Activated CD8-positive, alpha-beta memory T cell treated with anti-CD3 and anti-CD28 coated beads for 4 hours (primary cell): ENCODE results near the gene TOMM6.

Source experiments
- DNase-seq, 2 donors: peaks; one replicate each; pipeline ENCODE4 v3.0.0-alpha.2; 2020; ENCODE audit warnings: low read depth in 2 of 2

The TOMM6 gene

DNA sequence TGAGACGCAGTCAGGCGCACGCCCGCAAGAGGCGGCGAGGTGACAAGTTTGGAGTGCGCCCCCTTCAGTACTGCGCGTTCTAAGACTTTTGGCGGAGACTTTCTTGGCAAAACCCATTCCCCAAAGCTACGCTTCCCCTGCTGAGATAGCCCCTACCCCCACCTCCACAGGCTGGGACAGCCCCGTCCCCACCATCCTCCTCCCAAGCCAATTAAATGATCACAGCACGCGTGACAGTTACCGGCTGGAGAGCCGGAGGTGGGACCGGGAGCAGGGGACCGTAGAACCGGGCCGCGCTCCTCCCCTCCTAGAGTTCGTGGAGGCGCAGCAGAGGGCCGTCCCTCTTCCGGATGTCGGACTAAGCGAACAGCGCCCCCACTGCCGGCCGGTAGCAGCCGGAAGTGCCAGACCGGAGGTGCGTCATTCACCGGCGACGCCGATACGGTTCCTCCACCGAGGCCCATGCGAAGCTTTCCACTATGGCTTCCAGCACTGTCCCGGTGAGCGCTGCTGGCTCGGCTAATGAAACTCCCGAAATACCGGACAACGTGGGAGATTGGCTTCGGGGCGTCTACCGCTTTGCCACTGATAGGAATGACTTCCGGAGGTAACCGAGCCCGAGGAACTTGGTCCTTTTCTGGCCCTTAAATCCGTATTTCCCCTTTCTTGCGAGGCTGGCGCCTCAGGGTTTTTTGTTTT, at the start of gene TOMM6:
TOMM6 (plus strand) TSS at position 476 of the 699 bp plus-strand sequence; CDS start at position 480, 4 bp downstream.
- DNase-seq: peak; percentile 89

DNA sequence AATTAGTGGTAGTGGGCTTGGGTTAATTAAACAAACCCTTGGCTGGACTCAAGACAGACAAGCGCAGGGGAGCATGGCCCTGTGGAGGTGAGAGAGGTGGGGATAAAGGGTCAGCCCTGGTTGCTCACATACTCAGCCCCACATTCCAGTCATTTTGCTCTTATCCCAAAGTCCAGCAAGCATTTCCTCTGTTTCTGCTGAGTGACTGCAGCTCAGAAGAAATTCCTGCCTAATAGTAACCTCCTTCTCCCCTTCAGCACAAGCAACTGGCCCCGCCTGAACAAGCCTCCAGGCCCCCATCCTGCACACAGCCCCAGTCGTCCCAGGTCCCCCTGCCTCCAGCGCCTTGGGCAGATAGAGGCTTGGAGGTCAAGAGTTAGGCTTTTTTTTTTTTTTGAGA, 48.5 kb upstream of the TOMM6 start:
- DNase-seq: no peak

DNA sequence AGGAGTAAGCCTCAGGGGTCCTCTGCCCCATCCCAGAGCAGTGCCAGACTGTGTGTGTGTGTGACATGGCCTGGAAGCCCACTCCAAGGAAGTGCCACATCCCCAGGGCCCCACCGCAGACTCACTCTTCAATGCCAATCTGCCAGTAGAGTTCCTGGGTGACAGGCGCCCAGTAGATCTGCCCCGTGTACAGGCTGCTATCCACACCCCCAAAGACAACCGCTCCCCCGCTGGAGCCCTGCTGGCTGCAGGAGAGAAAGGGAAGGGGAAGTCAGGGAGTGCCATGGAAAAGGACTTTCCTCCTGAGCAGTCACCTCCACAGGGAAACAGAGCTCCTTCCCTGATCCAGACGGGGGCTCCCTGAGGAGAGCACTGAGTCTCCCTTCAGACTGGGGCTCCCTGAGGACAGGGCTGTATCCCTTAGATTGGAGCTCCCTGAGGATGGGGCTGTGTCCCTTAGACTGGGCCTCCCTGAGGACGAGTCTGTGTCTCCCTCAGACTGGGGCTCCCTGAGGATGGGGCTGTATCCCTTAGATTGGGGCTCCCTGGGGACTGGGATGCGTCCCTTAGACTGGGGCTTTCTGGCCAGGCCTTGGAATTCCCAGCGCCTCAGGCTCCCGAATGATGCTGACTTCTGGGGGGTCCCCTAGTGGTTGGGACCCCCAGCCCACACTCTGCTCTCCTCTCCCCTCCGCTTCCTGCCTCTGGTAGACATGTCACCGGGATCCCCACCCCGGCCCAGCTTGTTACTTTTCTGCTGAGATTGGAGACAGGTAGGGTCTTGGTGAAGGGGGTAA, 46.9 kb upstream of the TOMM6 start:
- DNase-seq: no peak

DNA sequence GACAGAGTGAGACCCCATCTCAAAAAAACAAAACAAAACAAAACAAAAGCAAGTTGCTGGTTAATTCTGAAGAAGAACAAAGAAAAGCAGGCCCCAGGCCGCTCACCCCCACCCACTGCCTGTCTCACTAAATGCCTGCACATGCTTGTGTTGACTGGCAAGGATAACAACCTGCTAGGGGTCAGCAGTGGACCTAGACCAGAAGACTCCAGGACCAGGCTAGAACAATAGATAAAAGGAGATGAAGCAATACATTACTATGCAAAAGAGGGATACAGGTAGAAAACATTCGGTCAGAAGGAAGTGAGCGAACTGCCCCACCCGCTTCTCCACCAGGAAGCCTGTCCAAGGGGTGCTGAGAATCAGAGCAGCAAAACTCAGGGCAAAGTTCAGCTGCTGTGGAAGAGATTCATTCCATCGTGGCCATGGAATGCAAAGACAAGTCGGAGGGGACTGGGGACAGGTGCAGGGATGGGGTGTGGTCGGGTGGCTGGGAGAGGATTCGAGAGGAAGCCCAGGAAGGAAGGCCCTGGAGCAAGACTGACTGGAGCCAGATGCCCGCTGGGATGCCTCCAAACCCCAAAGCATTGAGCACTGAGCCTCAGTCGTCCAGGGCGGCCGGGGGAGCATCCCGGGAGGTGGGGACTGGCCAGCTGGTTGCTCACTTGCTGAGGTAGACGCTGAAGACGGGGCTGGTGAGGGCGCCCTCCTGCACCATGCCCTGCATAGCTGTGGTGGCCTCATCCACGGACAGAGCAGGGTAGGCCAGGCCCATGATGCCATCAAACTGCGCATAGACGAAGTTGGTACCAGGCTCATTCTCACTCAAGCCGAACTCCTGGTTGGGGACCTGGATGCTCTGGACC, 45.6 kb upstream of the TOMM6 start:
- DNase-seq: no peak

DNA sequence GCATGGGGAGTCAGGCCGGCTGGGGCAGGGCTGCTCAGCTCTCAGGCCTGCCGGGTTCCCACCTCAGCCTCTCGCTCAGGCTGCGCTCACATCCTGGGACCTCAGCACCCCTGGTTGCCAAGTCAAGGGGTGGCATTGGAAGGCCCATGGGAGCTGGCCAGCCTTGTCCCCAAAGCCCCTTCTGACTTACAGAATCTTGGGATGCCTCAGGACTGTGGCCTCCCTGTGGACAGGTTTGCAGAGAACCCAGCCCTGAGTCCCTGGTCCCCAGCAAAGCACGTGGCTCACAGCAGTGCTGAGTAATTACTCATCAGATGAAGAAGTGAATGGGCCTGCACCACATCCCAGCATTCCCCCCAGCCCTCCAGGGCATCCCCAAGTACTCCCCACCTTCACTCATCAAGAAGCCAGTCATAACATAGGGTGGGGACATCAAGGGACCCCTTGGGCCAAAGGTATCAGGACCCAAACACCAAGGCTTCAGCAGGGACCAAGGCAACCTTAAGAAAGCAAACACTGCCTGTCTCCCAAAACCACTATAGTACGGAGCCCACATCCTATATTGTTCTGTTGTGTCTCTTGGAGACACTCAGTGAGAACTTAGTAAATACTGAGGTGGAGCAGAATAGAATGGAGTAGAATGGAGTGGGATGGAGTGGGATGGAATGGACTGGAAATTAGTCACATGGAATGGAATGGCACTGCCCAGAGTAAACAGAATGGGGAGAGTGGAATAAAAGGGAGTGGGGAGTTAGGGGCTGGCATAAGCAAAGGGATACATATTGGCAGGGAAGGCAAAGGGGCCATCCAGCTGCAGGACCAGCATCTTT, 43.9 kb upstream of the TOMM6 start:
- DNase-seq: no peak

DNA sequence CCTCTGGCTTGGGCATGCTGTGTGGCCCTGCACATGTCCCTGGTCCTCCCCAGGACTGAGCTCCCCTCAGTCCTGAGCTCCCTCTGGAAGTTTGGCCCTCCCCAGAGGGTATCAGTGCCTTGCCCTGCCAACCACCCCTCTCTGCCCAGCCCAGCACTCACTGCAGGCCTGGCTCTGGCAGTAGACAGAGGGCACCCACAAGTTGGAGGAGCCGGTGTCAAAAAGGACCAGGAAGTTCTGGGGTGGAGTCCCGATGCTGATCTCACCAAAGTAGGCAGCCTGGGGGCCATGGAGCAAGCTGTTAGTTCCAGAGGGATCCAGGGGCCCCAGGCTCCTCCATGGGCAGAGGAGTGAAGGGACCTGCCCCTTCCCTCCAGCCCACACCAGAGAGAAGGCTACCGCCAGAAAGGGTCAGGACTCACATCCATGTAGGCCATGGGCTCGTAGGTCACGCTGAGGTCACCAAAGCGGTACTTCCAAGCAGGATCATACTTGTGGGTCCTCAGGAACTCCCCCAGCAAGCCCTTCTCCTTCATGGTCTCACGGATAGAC, 43.2 kb upstream of the TOMM6 start:
- DNase-seq: no peak

DNA sequence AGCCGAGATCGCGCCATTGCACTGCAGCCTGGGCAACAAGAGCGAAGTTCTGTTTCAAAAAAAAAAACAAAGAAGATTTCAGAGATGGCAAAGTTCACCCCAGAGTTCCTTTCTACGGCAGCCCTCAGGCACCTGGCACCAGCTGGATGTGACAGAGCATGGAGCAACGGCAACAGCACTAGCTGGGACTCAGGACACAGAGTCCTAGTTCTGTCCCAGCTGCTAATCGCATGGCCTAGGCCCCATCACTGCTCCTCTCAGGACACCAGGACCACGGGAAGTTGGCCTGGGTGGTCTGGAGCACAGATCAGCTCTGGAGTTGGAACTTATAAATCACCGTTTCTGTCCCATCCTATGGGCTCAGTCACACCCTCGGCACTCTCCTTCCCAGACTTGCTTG, 41.4 kb upstream of the TOMM6 start:
- DNase-seq: no peak

DNA sequence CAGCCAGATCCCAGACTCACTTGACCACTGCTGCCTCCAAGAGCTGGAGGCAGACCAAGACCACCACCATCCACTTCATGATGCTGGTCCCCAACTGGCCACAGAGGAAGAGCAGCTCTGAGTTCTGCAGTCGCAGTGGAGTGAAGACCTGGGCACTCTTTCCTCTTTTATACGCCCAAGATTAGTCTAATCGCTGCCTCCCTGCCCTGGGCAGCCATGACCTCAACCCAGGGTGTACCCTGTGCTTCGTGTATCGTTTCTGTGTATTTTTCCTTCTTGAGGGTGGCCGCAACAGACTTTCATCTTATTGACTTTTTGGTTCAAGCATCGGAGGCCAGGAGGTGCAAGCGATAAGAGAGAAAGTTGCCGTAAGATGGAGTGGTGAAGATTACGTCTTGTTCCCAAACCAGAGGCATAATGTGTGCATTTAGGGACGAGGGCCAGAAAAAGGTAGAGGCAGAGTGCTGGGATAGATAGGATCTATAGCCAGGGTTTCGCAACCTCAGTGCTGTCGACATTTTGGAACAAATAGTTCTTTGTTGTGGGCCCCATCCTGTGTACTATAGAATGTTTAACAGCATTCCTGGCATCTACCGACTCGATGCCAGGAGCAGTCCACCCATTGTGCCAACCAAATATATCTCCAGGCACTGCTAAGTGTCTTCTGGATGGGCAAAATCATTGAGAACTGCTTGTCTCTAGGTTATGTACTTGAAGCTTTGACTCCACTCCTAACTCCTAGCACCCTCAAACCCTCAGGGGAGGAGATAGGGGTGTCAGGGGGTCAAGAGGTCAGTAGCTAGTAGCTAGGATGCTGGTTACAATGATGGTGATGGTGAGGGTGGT, 40.0 kb upstream of the TOMM6 start, which contains the start of gene PGC:
PGC (minus strand) TSS at position 142 of the 846 bp plus-strand sequence; CDS start at position 79, 63 bp downstream.
- no peak for DNase-seq

DNA sequence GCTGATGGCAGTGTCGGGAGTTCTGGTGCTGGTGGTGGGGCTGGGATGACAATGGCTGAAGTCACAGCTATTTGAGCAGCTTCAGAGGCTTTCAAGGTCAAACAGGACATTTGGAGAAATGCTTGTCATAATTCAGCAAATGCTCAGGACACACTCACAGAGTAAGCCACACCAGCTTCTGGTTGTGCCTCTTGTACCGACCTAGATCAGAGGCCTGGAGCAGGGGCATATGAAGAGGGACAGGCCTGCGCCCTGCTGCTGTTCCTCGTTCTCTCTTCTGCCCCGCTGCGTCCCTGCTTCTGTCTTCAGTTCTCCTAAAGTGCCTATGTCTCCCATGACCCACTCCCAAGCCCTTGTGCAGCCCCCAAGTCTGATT, 39.4 kb upstream of the TOMM6 start:
- no peak for DNase-seq

DNA sequence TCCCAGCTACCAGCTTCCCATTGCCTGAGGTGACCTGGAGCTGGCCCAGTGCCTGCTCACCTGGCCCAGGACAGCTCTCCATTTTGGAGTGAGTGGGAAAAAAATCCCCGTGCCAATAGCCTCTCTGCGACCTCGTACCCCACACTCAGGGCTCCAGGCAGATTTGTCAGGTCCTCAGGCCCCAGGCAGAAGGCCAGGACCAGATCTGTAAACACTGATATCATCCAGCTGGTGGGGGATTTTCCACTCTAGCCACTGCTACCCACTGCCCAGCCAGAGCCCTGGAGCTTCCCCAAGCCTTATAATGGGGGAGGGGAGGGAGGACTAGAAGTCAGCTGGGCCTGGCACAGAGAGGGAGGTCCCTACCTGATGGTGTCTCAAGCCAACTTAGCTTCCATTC, 39.0 kb upstream of the TOMM6 start:
- no peak for DNase-seq

DNA sequence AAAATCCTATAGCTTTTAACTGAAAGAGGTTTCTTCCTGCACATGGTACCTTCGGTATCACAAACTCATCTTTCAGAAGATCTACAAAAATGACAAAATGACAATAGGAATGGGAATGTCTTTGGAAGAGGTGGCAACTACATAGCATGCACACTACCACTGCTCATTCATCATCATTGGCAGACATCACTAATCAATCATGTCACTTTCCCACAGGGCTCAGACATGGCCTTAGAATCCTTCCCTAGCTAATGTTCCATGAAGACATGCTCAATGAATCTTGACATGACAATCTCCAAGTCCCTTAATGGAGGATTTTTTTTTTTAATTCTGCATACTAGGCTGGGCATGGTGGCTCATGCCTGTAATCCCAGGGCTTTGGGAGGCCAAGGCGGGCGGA, 37.1 kb upstream of the TOMM6 start:
- DNase-seq: no peak

DNA sequence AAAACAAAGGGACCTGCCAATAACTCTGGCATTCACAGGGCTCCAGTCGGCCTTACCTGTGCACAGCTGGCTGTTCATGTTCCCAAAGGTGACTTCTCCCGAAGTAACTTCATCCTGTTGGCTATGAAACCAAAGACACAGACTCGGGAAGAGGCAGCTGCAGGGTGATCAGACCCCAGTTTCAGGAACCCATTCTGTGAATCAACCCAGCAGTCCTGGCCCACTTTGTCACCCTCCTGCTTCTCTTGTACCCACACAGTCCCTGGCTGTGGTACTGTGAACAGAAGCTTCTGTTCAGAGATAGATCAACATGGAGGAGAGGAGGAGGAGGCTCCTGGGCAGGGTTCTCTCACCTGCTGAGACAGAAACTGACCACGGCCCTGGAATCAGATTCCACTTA, 31.6 kb upstream of the TOMM6 start:
- DNase-seq: no peak

DNA sequence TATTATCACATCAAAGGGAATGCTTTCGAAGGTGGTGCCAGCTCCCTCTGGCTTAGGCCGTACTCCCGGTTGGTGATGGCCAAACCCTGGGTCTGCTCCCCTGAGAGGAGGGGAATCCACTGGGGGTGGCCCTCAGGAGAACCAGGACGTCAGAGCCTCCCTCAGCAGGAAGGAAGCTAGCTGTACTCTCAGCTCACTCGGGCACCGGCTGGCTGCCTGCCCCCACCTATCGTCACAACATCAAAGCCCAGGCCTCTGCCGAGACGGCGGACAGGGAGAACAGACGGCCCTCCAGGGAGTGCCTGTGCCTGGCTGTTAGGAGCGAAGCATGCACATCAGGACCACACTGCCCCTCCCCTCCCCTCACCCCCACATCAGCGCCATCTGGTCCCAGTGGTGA, 31.1 kb upstream of the TOMM6 start:
- no peak for DNase-seq

DNA sequence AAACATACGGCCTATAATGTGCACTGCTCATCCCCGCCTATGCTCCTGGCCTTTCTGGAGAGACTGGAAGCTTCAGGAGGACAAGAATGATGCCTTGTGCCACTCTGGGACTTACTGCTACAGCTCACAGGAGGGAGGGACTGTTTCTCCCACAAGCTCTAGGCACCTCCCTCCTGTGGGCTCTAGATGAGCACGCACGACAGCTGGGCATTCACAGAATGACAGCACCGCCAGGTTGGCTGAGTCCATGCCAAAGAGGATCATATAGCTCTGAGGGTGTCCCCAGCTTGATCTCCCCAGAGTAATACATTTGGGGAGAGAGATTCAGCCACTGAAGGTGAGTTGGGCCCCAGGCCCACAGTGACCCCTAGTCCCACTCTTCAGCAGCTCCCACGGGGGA, 30.2 kb upstream of the TOMM6 start:
- DNase-seq: no peak

DNA sequence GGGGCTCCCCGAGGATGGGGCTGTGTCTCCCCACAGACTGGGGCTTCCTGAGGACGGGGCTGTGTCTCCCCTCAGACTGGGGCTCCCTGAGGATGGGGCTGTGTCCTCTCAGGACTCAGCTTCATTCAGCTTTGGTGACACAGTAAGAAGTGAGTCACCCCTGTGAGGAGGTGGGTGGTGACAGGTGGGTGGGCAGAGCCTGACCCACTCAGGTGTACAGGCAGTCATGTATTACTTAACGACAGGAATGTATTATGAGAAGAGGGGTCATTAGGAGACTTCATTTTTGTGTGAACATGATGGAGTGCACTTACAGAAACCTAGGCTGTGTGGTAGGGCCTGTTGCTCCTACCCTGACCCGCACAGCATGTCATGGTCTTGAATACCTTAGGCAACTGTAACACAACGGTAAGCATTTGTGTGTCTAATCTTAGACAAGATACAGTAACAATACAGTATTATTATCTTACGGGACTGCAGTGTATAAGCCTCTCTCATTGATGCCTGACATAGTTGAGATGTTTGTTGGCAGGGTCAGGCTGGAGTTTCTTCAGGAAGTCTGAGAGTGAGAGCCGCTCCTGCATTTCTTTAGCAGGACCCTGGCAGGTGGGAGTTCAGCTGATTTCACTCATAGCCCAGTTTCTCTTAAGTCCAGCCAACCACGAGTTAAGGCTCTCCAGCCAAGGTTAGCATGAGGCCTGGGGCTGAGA, 29.4 kb upstream of the TOMM6 start:
- DNase-seq: no peak

DNA sequence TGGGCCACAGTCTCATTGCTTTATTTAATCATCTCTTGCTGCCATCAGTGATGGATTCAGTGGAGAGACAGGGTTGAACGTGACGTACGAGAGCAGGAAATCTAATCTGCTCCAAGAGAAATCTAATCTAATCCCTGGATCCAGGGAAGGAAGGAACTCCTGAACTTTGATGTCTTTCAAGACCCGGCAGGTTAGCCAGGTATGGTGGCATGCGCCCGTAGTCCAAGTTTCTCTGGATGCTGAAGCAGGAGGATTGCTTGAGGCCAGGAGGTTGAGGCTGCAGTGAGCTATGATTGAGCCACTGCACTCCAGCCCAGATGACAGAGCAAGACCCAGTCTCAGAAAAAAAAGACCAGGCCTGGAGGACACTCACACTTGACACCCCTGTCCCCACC, 28.9 kb upstream of the TOMM6 start:
- DNase-seq: no peak

DNA sequence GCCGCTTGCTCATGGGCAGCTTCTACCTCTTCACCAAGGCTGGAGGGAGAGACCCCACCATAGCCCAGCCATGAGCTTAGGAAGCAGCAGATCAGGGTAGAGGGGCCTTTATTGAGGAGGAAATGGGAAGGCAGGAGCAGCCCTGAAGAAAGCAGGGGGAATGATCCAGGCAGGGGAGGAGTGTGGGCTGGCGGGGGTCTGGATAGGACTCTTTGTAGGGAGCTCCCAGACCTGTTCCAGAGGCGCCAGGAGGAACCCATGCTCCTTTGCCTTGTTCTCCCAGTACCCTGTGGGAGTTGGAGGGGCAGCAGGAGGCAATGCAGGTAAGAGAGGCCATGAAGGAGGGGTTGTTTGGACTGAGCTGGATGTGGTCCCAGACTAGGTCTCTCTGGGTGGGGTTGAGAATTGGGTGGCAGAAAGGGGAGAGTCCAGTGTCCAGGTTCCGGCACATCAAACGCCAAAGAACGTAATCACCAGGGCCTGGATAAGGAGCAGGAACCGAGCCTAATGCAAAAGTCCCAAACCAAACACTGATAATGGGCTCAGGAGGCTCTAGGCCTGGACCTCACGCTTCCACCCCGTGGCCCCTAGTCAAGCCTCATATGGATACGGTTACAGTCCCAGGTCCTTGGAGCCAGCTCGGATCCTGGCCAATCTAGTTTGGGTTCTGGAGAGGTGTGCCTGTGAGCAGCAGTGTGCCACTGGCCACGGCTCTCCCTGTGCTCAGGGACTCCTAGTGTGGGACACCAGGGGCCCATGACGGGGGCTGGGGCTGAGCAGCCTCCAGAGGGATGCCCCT, 28.2 kb upstream of the TOMM6 start:
- no peak for DNase-seq

DNA sequence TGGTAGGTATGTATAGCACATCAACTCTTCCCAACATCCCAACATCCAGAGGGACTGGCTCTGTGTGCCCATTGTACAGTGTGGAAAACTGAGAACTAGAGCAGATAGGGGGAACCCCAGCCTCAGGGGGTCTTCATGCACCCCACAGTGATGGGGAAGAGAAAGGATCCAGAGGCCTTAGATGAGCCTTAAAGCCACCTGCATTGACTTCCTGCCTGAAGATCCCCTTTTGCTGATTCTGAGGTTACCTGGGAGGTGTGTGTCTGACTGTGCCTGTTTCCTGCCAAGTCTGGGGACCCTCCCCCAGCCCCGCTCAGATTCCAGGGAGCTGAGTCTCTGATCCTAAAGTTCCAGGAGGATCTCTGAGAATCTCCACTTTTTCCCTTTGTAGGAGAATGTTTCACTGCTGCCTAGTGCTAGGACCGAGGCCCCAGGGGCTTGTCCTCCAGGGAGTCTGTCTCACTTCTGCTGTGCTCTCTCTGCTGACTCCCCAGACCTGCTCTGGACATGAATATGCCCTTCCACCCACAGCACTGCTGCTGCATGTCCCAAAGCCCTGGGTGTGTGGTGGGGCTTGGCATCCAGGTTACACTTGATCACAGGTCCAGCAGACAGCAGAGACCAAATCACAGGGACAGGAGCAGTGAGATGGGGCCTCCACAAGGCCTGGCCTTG, 27.5 kb upstream of the TOMM6 start:
- no peak for DNase-seq
